Measurements from ENCODE around the gene PRMT6. TPM values are rescaled to one million over a fixed set of nuclear protein-coding genes. Genes with fewer than 3 reads are reported as not detected.
"Not testable (repeated sequence)": the region's sequence is repeated elsewhere in the genome, so short reads cannot be mapped to it uniquely, and the experiment has no call there.

The PRMT6 gene
- total RNA-seq: 24.6 TPM in 2 replicates

- peak within 1 kb of the TSS; percentile 99 for H3K27ac Mint-ChIP-seq
- no peaks in the 10 kb centered on the region for H3K9me3 Mint-ChIP-seq
- peak; percentile 96 for DNase-seq
- peak within 1 kb of the TSS; percentile 99 for H3K4me3 Mint-ChIP-seq
- peaks cover 17% of the 10 kb centered on the region for H3K4me1 Mint-ChIP-seq
- peaks cover 31% of the 10 kb centered on the region for H3K36me3 Mint-ChIP-seq (ENCODE audit: low read depth)
- intact Hi-C loops (cut with micrococcal nuclease): loop anchor here (2.0 kb wide), 1 partner anchor 84 kb away; the partner anchor contains the start of gene NTNG1
- peaks cover 3% of the 10 kb centered on the region for H3K27me3 Mint-ChIP-seq
These were observed at the start of gene PRMT6 for GRCh38 chr1:107056426-107057196. Gene PRMT6 (plus strand): TSS chr1:107056674. CDS start chr1:107056716, 42 bp downstream.

- Mint-ChIP-seq H3K27ac (no peak overlapping the region), H3K27me3 (no peaks in the 10 kb centered on the region), H3K4me1 (no peaks in the 10 kb centered on the region), H3K4me3 (no peak overlapping the region), H3K36me3 (ENCODE audit: low read depth) (no peaks in the 10 kb centered on the region), H3K9me3 (no peaks in the 10 kb centered on the region)
- DNase-seq: no peak
- intact Hi-C loops (cut with micrococcal nuclease): no loop called here
These were observed 47.2 kb upstream of the PRMT6 start for GRCh38 chr1:107009281-107009680.

- DNase-seq: no peak
- Mint-ChIP-seq H3K9me3 (no peaks in the 10 kb centered on the region), H3K27me3 (no peaks in the 10 kb centered on the region), H3K27ac (no peak overlapping the region), H3K4me3 (no peak overlapping the region), H3K4me1 (no peaks in the 10 kb centered on the region), H3K36me3 (ENCODE audit: low read depth) (no peaks in the 10 kb centered on the region)
- intact Hi-C loops (cut with micrococcal nuclease): no loop called here
These were observed 45.9 kb upstream of the PRMT6 start for GRCh38 chr1:107010582-107010981.

GRCh38 chr1:107016376-107016978 lies 40.0 kb upstream of the PRMT6 start:
- Mint-ChIP-seq H3K4me1 (no peaks in the 10 kb centered on the region), H3K27ac (no peak overlapping the region), H3K27me3 (no peaks in the 10 kb centered on the region), H3K36me3 (ENCODE audit: low read depth) (no peaks in the 10 kb centered on the region), H3K9me3 (no peaks in the 10 kb centered on the region), H3K4me3 (no peak overlapping the region)
- intact Hi-C loops (cut with micrococcal nuclease): no loop called here
- no peak for DNase-seq

GRCh38 chr1:107018445-107018844 lies 38.0 kb upstream of the PRMT6 start:
- intact Hi-C loops (cut with micrococcal nuclease): no loop called here
- Mint-ChIP-seq H3K36me3 (ENCODE audit: low read depth) (no peaks in the 10 kb centered on the region), H3K4me3 (no peak overlapping the region), H3K4me1 (no peaks in the 10 kb centered on the region), H3K27ac (no peak overlapping the region), H3K27me3 (no peaks in the 10 kb centered on the region), H3K9me3 (no peaks in the 10 kb centered on the region)
- no peak for DNase-seq

GRCh38 chr1:107019166-107019565 lies 37.3 kb upstream of the PRMT6 start:
- no peak for DNase-seq
- intact Hi-C loops (cut with micrococcal nuclease): no loop called here
- no peaks in the 10 kb centered on the region for H3K4me1 Mint-ChIP-seq
- H3K36me3 Mint-ChIP-seq (ENCODE audit: low read depth): no peaks in the 10 kb centered on the region
- no peak overlapping the region for H3K4me3 Mint-ChIP-seq
- H3K9me3 Mint-ChIP-seq: no peaks in the 10 kb centered on the region
- no peaks in the 10 kb centered on the region for H3K27me3 Mint-ChIP-seq
- no peak overlapping the region for H3K27ac Mint-ChIP-seq

GRCh38 chr1:107038874-107039273 lies 17.6 kb upstream of the PRMT6 start:
- H3K36me3 Mint-ChIP-seq (ENCODE audit: low read depth); H3K4me1 Mint-ChIP-seq; H3K9me3 Mint-ChIP-seq; DNase-seq; H3K4me3 Mint-ChIP-seq; H3K27me3 Mint-ChIP-seq; intact Hi-C loops (cut with micrococcal nuclease); H3K27ac Mint-ChIP-seq: not testable (repeated sequence)

- H3K27me3 Mint-ChIP-seq; DNase-seq; H3K27ac Mint-ChIP-seq; H3K36me3 Mint-ChIP-seq (ENCODE audit: low read depth); H3K4me1 Mint-ChIP-seq; H3K9me3 Mint-ChIP-seq; intact Hi-C loops (cut with micrococcal nuclease); H3K4me3 Mint-ChIP-seq: not testable (repeated sequence)
These were observed 11.9 kb upstream of the PRMT6 start for GRCh38 chr1:107044310-107045220.

- no peak for DNase-seq
- Mint-ChIP-seq H3K4me1 (no peaks in the 10 kb centered on the region), H3K27ac (no peak overlapping the region), H3K9me3 (peaks cover 3% of the 10 kb centered on the region), H3K27me3 (peaks cover 12% of the 10 kb centered on the region), H3K36me3 (ENCODE audit: low read depth) (no peaks in the 10 kb centered on the region), H3K4me3 (no peak overlapping the region)
- intact Hi-C loops (cut with micrococcal nuclease): no loop called here
These were observed 8.9 kb upstream of the PRMT6 start for GRCh38 chr1:107047602-107048001.

- H3K27ac Mint-ChIP-seq: no peak overlapping the region
- H3K27me3 Mint-ChIP-seq: peaks cover 13% of the 10 kb centered on the region
- H3K4me3 Mint-ChIP-seq: no peak overlapping the region
- peaks cover 3% of the 10 kb centered on the region for H3K9me3 Mint-ChIP-seq
- intact Hi-C loops (cut with micrococcal nuclease): no loop called here
- no peak for DNase-seq
- no peaks in the 10 kb centered on the region for H3K36me3 Mint-ChIP-seq (ENCODE audit: low read depth)
- no peaks in the 10 kb centered on the region for H3K4me1 Mint-ChIP-seq
These were observed 8.2 kb upstream of the PRMT6 start for GRCh38 chr1:107048241-107048640.

- Mint-ChIP-seq H3K4me1 (peaks cover under 1% of the 10 kb centered on the region), H3K27ac (no peak overlapping the region), H3K27me3 (peaks cover 10% of the 10 kb centered on the region), H3K9me3 (peaks cover 3% of the 10 kb centered on the region), H3K36me3 (ENCODE audit: low read depth) (no peaks in the 10 kb centered on the region), H3K4me3 (no peak overlapping the region)
- DNase-seq: no peak
- intact Hi-C loops (cut with micrococcal nuclease): no loop called here
These were observed 5.2 kb upstream of the PRMT6 start for GRCh38 chr1:107051266-107051665.

- not testable (repeated sequence) for H3K27me3 Mint-ChIP-seq
- H3K27ac Mint-ChIP-seq: peak overlapping the region; percentile 99
These were observed 502 bp upstream of the PRMT6 start for GRCh38 chr1:107055919-107056425.

GRCh38 chr1:107057197-107058133 lies 991 bp downstream of the PRMT6 start:
- Mint-ChIP-seq H3K4me3 (peak overlapping the region; percentile 99), H3K27ac (peak overlapping the region; percentile 99), H3K4me1 (peaks cover 17% of the 10 kb centered on the region), H3K27me3 (peaks cover 2% of the 10 kb centered on the region), H3K36me3 (ENCODE audit: low read depth) (peaks cover 31% of the 10 kb centered on the region), H3K9me3 (no peaks in the 10 kb centered on the region)
- peak; percentile 83 for DNase-seq
- intact Hi-C loops (cut with micrococcal nuclease): loop anchor here (2.0 kb wide), 1 partner anchor 83 kb away; the partner anchor contains the start of gene NTNG1

More at GRCh38 chr1:107055919-107056425, 502 bp upstream of the PRMT6 start:
- H3K4me1 Mint-ChIP-seq: peaks cover 17% of the 10 kb centered on the region
- H3K4me3 Mint-ChIP-seq: peak overlapping the region; percentile 99
- not testable (repeated sequence) for H3K9me3 Mint-ChIP-seq, DNase-seq
- peaks cover 28% of the 10 kb centered on the region for H3K36me3 Mint-ChIP-seq (ENCODE audit: low read depth)
- intact Hi-C loops (cut with micrococcal nuclease): loop anchor here (2.0 kb wide), 1 partner anchor 85 kb away; the partner anchor contains the start of gene NTNG1

Measured in activated CD4-positive, alpha-beta T cell treated with anti-CD3 and anti-CD28 coated beads, Interleukin-2, amount 10 ng/mL, durations not matched to agents 24 days and 14 days (primary cell).